Trophoblast cell (in vitro differentiated cells and primary cell): ENCODE results near the gene PDE4D.
A peak's percentile ranks its signal among the peaks of the same experiment; 100 is the strongest.

ENCODE experiments used
- DNase-seq, 2 donors: peaks; one replicate each; pipeline ENCODE4 v3.0.0-alpha.2; 2016
- H2AFZ ChIP-seq: 2 replicates; pipeline ENCODE4 v1.6.1; 2013; ENCODE audit warnings: low read length, moderate library complexity, mild to moderate bottlenecking; ENCODE audit not compliant: insufficient read depth, poor library complexity
- H2AK5ac ChIP-seq: 2 replicates; pipeline ENCODE4 v1.6.1; 2013; ENCODE audit warnings: mild to moderate bottlenecking, low read length
- H2BK120ac ChIP-seq: 2 replicates; pipeline ENCODE4 v1.6.1; 2013; ENCODE audit warnings: low read length, mild to moderate bottlenecking, moderate library complexity; ENCODE audit not compliant: insufficient read depth, poor library complexity
- H2BK12ac ChIP-seq: 2 replicates; pipeline ENCODE4 v1.6.1; 2013; ENCODE audit warnings: mild to moderate bottlenecking, low read length, moderate library complexity
- H2BK5ac ChIP-seq: 2 replicates; pipeline ENCODE4 v1.6.1; 2013; ENCODE audit warnings: low read length, low read depth, moderate library complexity, mild to moderate bottlenecking; ENCODE audit not compliant: poor library complexity
- H3K14ac ChIP-seq: 2 replicates; pipeline ENCODE4 v1.6.1; 2013; ENCODE audit warnings: mild to moderate bottlenecking, low read length
- H3K18ac ChIP-seq: 2 replicates; pipeline ENCODE4 v1.6.1; 2013; ENCODE audit warnings: mild to moderate bottlenecking, low read length
- H3K23ac ChIP-seq: 2 replicates; pipeline ENCODE4 v1.6.1; 2013; ENCODE audit warnings: low read length
- H3K27ac ChIP-seq: 2 replicates; pipeline ENCODE4 v1.5.1; 2013; ENCODE audit warnings: low read depth, mild to moderate bottlenecking, inconsistent platforms, low read length, moderate library complexity
- H3K27me3 ChIP-seq: 2 replicates; pipeline ENCODE4 v1.6.1; 2013; ENCODE audit warnings: inconsistent platforms, mild to moderate bottlenecking, low read length, moderate library complexity; ENCODE audit not compliant: insufficient read depth
- H3K36me3 ChIP-seq, 2 experiments: 1 replicate in 1 of 2; 2 replicates in 1 of 2; pipeline ENCODE4 v1.6.1; 2013; ENCODE audit warnings: low read length in 2 of 2, mild to moderate bottlenecking in 2 of 2, moderate library complexity in 1 of 2; ENCODE audit not compliant: insufficient read depth in 2 of 2, control insufficient read depth in 1 of 2
- H3K4ac ChIP-seq: 2 replicates; pipeline ENCODE4 v1.6.1; 2013; ENCODE audit warnings: low read depth, mild to moderate bottlenecking, low read length, moderate library complexity
- H3K4me1 ChIP-seq, 2 experiments: 1 replicate in 1 of 2; 2 replicates in 1 of 2; pipeline ENCODE4 v1.6.1; 2013; ENCODE audit warnings: low read length in 2 of 2, mild to moderate bottlenecking in 2 of 2, moderate library complexity in 1 of 2; ENCODE audit not compliant: insufficient read depth in 2 of 2, control insufficient read depth in 1 of 2
- H3K4me2 ChIP-seq: 2 replicates; pipeline ENCODE4 v1.6.1; 2013; ENCODE audit warnings: inconsistent platforms, mild to moderate bottlenecking, low read length, moderate library complexity
- H3K4me3 ChIP-seq: 2 replicates; pipeline ENCODE4 v1.5.1; 2013; ENCODE audit warnings: mild to moderate bottlenecking, low read depth, low read length, inconsistent platforms
- H3K79me1 ChIP-seq: one replicate; pipeline ENCODE4 v1.6.1; 2013; ENCODE audit warnings: low read length
- H3K79me2 ChIP-seq: 2 replicates; pipeline ENCODE4 v1.6.1; 2013; ENCODE audit warnings: low read length, mild to moderate bottlenecking; ENCODE audit not compliant: control insufficient read depth, insufficient read depth, poor library complexity
- H3K9ac ChIP-seq: 2 replicates; pipeline ENCODE4 v1.6.1; 2013; ENCODE audit warnings: mild to moderate bottlenecking, low read length
- H3K9me3 ChIP-seq: 2 replicates; pipeline ENCODE4 v1.6.1; 2013; ENCODE audit warnings: low read depth, mild to moderate bottlenecking, control low read depth, inconsistent platforms, low read length; ENCODE audit not compliant: insufficient read depth
- H4K12ac ChIP-seq: 2 replicates; pipeline ENCODE4 v1.6.1; 2013; ENCODE audit warnings: low read depth, mild to moderate bottlenecking, low read length, moderate library complexity
- H4K8ac ChIP-seq: 2 replicates; pipeline ENCODE4 v1.6.1; 2013; ENCODE audit warnings: low read depth, mild to moderate bottlenecking, low read length, moderate library complexity
- H4K91ac ChIP-seq: one replicate; pipeline ENCODE4 v1.6.1; 2013; ENCODE audit warnings: low read depth, mild to moderate bottlenecking, low read length, moderate library complexity
- WGBS: extraction: QIAGEN DNeasy Blood & Tissue Kit; methylation state at CpG from one replicate; pipeline ENCODE4 v1.1.7; 2013; ENCODE audit warnings: missing lambda C conversion rate; ENCODE audit not compliant: insufficient read length, insufficient coverage; ENCODE audit errors: extremely low coverage; 5-methylcytosine and 5-hydroxymethylcytosine counted together

The PDE4D gene

DNA sequence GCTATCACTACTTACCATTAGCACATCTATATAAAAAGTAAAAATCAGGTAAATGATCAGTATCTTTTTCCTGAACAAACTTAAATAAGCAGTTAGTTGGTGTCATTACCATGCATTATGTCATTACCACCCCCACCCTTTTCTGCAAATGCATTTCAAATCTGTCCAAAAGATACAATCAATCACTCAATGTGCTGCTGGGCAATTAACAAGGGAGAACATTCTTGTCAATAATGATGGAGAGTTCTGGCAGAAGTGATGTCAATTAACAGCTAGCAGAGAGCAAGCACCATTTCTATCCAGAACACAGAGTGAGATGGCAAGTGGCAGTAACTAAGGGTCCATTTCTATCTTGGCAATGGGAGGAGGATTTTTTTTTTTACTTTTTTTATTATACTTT is 3.5 kb upstream of the PDE4D start:
- no peak for DNase-seq

DNA sequence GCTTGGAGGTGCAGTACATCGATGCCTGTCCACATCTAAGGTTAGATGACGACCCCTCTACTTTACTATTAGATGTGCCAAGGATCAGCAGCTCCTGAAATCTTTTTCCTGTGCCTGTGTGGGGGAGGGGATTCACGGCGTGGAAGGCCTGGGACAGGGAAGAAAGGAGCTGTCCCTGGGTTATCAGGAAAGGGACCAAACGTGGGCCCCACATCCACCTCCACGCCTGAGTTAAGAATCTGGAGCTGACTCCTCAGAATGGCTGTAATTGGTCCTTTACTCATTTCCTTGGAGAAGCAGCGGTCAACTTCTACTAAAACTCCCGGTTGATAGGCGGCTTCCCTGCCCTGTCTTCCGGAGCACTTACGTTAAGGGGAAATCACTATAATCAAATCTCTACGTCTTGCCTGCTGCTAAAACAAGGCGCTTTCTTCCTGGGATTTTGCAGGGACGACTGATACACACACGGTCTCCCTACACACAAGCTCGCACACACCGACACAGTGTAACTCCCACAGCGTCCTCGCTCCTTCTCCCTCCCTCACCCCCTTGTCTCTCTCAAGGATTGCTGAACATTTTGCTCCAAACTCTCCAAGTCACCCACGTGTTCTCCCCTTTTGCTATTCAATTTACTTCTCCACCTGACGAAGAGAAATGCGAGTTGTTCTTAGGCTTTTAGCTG is 1.4 kb downstream of the PDE4D start:
- Histone ChIP-seq H3K23ac (no peak overlapping the region), H2BK120ac (no peak overlapping the region), H3K36me3 (no peaks in the 10 kb centered on the region), H3K18ac (no peak overlapping the region), H3K79me2 (no peaks in the 10 kb centered on the region), H2AFZ (no peak overlapping the region), H2BK12ac (no peak overlapping the region), H2BK5ac (no peak overlapping the region), H3K14ac (no peak overlapping the region), H3K4me2 (no peak overlapping the region), H3K9ac (no peak overlapping the region), H2AK5ac (no peak overlapping the region), H3K27me3 (peaks cover 19% of the 10 kb centered on the region), H4K91ac (no peak overlapping the region), H4K12ac (no peak overlapping the region), H3K4ac (no peak overlapping the region), H3K27ac (no peak overlapping the region), H3K9me3 (no peaks in the 10 kb centered on the region), H4K8ac (no peak overlapping the region), H3K4me1 (peaks cover 3 to 8% of the 10 kb centered on the region in 2 experiments), H3K4me3 (no peak overlapping the region), H3K79me1 (no peaks in the 10 kb centered on the region)
- WGBS: no CpG with 5 or more reads among the region's 22 CpGs
- no peak for DNase-seq

More for the DNA sequence above, 3.5 kb upstream of the PDE4D start:
- Histone ChIP-seq H3K4ac (no peak overlapping the region), H3K27ac (no peak overlapping the region), H3K36me3 (no peaks in the 10 kb centered on the region), H3K14ac (no peak overlapping the region), H3K79me1 (no peaks in the 10 kb centered on the region), H4K8ac (no peak overlapping the region), H2AK5ac (no peak overlapping the region), H3K9me3 (no peaks in the 10 kb centered on the region), H2BK120ac (no peak overlapping the region), H3K27me3 (peaks cover 15% of the 10 kb centered on the region), H2AFZ (no peak overlapping the region), H3K18ac (no peak overlapping the region), H3K9ac (no peak overlapping the region), H3K23ac (no peak overlapping the region), H3K4me3 (no peak overlapping the region), H4K12ac (no peak overlapping the region), H2BK12ac (no peak overlapping the region), H3K4me1 (peaks cover 3 to 8% of the 10 kb centered on the region in 2 experiments), H4K91ac (no peak overlapping the region), H3K79me2 (no peaks in the 10 kb centered on the region), H2BK5ac (no peak overlapping the region), H3K4me2 (no peak overlapping the region)

- Histone ChIP-seq H3K18ac (no peak overlapping the region), H3K79me2 (no peaks in the 10 kb centered on the region), H2AK5ac (no peak overlapping the region), H2AFZ (no peak overlapping the region), H4K91ac (no peak overlapping the region), H3K23ac (no peak overlapping the region), H4K8ac (no peak overlapping the region), H2BK5ac (no peak overlapping the region), H2BK12ac (no peak overlapping the region), H3K27ac (no peak overlapping the region), H4K12ac (no peak overlapping the region), H3K4me1 (no peaks in the 10 kb centered on the region), H3K4me3 (no peak overlapping the region), H3K9ac (no peak overlapping the region), H3K14ac (no peak overlapping the region), H3K4ac (no peak overlapping the region), H3K9me3 (no peaks in the 10 kb centered on the region), H2BK120ac (no peak overlapping the region), H3K4me2 (no peak overlapping the region), H3K27me3 (peaks cover 6% of the 10 kb centered on the region), H3K36me3 (no peaks in the 10 kb centered on the region), H3K79me1 (no peaks in the 10 kb centered on the region)
- no CpG with 5 or more reads among the region's 3 CpGs for WGBS
- DNase-seq: no peak
Measured at GRCh38 chr5:59887274-59887673, 6.3 kb downstream of the PDE4D start.

GRCh38 chr5:59874675-59875074 is 18.9 kb downstream of the PDE4D start:
- Histone ChIP-seq H2BK12ac (no peak overlapping the region), H3K14ac (no peak overlapping the region), H3K79me2 (no peaks in the 10 kb centered on the region), H3K27me3 (no peaks in the 10 kb centered on the region), H3K4me2 (no peak overlapping the region), H3K9ac (no peak overlapping the region), H3K79me1 (peaks cover 3% of the 10 kb centered on the region), H2AK5ac (no peak overlapping the region), H4K8ac (no peak overlapping the region), H3K23ac (no peak overlapping the region), H3K4me1 (peaks cover 3 to 4% of the 10 kb centered on the region in 2 experiments), H3K27ac (no peak overlapping the region), H3K18ac (no peak overlapping the region), H3K4me3 (no peak overlapping the region), H2AFZ (no peak overlapping the region), H3K4ac (no peak overlapping the region), H3K36me3 (no peaks in the 10 kb centered on the region), H4K91ac (no peak overlapping the region), H3K9me3 (no peaks in the 10 kb centered on the region), H2BK120ac (no peak overlapping the region), H4K12ac (no peak overlapping the region), H2BK5ac (no peak overlapping the region)
- WGBS: no CpG with 5 or more reads among the region's 1 CpG
- peak in 1 of 2 donors; percentile 19 for DNase-seq
